Measurements from ENCODE around the gene RAB11FIP4. TPM values are rescaled to one million over a fixed set of nuclear protein-coding genes. Genes with fewer than 3 reads are reported as not detected.

Gene RAB11FIP4
- total RNA-seq, 1 experiment from 2014 or later, result 10.8 TPM

DNA sequence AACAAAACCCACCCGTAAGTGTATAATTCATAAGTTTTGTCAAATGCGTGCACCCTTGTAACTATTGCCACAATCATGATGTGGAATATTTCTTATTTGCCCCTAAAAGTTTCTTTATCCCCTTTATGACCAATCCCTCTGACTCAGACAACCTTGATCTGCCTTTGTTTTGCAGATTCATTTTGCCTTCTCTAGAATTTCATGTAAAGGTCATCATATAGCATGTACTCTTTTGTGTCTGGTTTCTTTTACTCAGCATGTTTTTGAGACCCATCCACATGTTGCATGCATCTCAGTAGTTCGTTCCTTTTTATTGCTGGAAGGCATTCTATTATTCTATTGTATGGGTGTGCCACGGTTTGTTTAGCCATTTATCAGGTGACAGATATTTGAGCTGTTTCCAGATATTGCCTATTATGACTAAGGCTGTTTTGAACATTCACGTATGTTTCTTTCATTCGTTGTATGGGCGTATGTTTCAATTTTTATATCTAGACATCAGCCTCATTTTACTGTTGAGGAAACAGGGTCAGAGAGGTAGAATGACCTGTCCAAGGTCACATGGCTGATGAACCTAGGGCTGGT, 192.4 kb downstream of the RAB11FIP4 start:
- DNase-seq (ENCODE audit: low read depth, low spot score), result no peak
- no peak for ATAC-seq
- Histone ChIP-seq H3K27ac (ENCODE audit: low read length) (0 out of 2 replicates have a peak overlapping the region, but pooled peaks have one; percentile 1), H3K27me3 (ENCODE audit: control insufficient read depth, insufficient read depth, low read length) (no peaks in the 10 kb centered on the region), H3K36me3 (ENCODE audit: control insufficient read depth, insufficient read depth, low read length) (no peaks in the 10 kb centered on the region), H3K9me3 (ENCODE audit: control insufficient read depth, insufficient read depth, low read depth, low read length) (no peaks in the 10 kb centered on the region), H3K4me1 (ENCODE audit: control insufficient read depth, insufficient read depth, low read length) (peaks cover 40% of the 10 kb centered on the region), H3K4me3 (ENCODE audit: low read depth in 2 of 2, low read length in 2 of 2) (no peak overlapping the region)
- in situ Hi-C loops (cut with HindIII; ENCODE audit: low pct_unique_long_range_greater_than_20kb, low sequenced_read_pairs), result no loop called here
- ChIA-PET POLR2A (no interaction called here), CTCF (no interaction called here)
- intact Hi-C loops (cut with micrococcal nuclease; ENCODE audit: unreplicated experiment), result no loop called here
- no TSS peak for BruUV-seq (replicated peaks)
- TF ChIP-seq, protein P1, sequence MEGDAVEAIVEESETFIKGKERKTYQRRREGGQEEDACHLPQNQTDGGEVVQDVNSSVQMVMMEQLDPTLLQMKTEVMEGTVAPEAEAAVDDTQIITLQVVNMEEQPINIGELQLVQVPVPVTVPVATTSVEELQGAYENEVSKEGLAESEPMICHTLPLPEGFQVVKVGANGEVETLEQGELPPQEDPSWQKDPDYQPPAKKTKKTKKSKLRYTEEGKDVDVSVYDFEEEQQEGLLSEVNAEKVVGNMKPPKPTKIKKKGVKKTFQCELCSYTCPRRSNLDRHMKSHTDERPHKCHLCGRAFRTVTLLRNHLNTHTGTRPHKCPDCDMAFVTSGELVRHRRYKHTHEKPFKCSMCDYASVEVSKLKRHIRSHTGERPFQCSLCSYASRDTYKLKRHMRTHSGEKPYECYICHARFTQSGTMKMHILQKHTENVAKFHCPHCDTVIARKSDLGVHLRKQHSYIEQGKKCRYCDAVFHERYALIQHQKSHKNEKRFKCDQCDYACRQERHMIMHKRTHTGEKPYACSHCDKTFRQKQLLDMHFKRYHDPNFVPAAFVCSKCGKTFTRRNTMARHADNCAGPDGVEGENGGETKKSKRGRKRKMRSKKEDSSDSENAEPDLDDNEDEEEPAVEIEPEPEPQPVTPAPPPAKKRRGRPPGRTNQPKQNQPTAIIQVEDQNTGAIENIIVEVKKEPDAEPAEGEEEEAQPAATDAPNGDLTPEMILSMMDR (IDR thresholded peaks at IDR 0.05), result no peak
- TF ChIP-seq SIN3A (IDR thresholded peaks at IDR 0.05; ENCODE audit: borderline replicate concordance, insufficient read depth, low read depth, low read length), result no peak

DNA sequence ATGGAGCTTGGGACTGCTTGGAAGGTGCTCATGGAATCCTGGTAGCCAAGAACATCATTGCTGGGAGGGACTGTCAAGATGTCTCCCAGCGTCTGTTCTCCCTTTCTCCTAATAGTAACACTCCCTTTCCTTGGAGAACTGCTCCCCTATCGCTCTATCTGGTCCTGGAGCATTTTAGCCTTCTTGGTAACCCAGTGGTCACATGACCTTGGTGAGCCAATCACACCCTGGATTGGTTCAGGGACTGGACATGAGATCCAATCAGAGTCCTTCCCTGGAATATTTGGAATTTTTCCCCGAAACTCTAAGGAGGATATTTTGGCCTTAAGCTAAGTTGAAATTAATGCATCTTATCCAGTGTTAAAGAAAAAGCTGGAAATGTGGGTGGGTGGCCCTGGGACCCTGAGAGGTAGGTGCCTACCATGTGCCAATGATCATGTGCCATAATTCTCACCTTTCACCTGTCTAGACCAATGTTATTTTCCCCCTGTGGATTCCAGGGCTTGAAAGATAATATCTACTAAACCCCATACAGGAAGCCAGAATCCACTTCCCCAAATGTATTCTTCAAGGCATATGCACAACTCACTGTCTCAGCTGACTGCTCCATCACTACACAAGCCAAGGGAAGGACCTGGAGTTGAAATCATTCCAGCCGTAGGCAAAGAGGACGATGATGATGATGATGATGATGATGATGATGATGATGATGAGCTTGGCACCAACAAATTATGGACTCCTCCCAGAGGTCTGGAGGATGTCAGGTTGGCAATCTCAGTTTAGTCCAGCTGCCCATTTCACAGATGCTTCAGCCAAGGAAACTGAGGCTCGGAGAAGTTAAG, 193.2 kb downstream of the RAB11FIP4 start:
- H3K27ac ChIP-seq (ENCODE audit: low read length), result 0 out of 2 replicates have a peak overlapping the region, but pooled peaks have one; percentile 1

More for the DNA sequence above, 193.2 kb downstream of the RAB11FIP4 start:
- Histone ChIP-seq H3K36me3 (ENCODE audit: control insufficient read depth, insufficient read depth, low read length) (no peaks in the 10 kb centered on the region), H3K9me3 (ENCODE audit: control insufficient read depth, insufficient read depth, low read depth, low read length) (no peaks in the 10 kb centered on the region), H3K27me3 (ENCODE audit: control insufficient read depth, insufficient read depth, low read length) (no peaks in the 10 kb centered on the region), H3K4me3 (ENCODE audit: low read depth in 2 of 2, low read length in 2 of 2) (no peak overlapping the region), H3K4me1 (ENCODE audit: control insufficient read depth, insufficient read depth, low read length) (peaks cover 33% of the 10 kb centered on the region)
- POLR2A ChIA-PET, result no interaction called here
- TF ChIP-seq, protein P2, sequence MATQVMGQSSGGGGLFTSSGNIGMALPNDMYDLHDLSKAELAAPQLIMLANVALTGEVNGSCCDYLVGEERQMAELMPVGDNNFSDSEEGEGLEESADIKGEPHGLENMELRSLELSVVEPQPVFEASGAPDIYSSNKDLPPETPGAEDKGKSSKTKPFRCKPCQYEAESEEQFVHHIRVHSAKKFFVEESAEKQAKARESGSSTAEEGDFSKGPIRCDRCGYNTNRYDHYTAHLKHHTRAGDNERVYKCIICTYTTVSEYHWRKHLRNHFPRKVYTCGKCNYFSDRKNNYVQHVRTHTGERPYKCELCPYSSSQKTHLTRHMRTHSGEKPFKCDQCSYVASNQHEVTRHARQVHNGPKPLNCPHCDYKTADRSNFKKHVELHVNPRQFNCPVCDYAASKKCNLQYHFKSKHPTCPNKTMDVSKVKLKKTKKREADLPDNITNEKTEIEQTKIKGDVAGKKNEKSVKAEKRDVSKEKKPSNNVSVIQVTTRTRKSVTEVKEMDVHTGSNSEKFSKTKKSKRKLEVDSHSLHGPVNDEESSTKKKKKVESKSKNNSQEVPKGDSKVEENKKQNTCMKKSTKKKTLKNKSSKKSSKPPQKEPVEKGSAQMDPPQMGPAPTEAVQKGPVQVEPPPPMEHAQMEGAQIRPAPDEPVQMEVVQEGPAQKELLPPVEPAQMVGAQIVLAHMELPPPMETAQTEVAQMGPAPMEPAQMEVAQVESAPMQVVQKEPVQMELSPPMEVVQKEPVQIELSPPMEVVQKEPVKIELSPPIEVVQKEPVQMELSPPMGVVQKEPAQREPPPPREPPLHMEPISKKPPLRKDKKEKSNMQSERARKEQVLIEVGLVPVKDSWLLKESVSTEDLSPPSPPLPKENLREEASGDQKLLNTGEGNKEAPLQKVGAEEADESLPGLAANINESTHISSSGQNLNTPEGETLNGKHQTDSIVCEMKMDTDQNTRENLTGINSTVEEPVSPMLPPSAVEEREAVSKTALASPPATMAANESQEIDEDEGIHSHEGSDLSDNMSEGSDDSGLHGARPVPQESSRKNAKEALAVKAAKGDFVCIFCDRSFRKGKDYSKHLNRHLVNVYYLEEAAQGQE (IDR thresholded peaks at IDR 0.05; ENCODE audit: insufficient read depth in 1 of 2, low read depth in 2 of 2, low read length in 1 of 2), result no peak
- TF ChIP-seq TCF7L2 (IDR thresholded peaks at IDR 0.05; ENCODE audit: low read depth, low read length) (no peak), POLR2AphosphoS5 (IDR thresholded peaks at IDR 0.05; ENCODE audit: low read depth, low read length) (no peak), SIN3A (IDR thresholded peaks at IDR 0.05; ENCODE audit: borderline replicate concordance, insufficient read depth, low read depth, low read length) (no peak)
- TF ChIP-seq, protein P1 (IDR thresholded peaks at IDR 0.05), result no peak
- ATAC-seq (no peak), DNase-seq (ENCODE audit: low read depth, low spot score) (no peak)
- CTCF ChIA-PET, result no interaction called here
- intact Hi-C loops (cut with micrococcal nuclease; ENCODE audit: unreplicated experiment) (no loop called here), in situ Hi-C loops (cut with HindIII; ENCODE audit: low pct_unique_long_range_greater_than_20kb, low sequenced_read_pairs) (no loop called here)
- BruUV-seq (replicated peaks), result no TSS peak
